Urothelium cell line (cell line): ENCODE results near the gene PLTP.
"Not testable (repeated sequence)": the region's sequence is repeated elsewhere in the genome, so short reads cannot be mapped to it uniquely, and the experiment has no call there.

Source experiments
- DNase-seq: peaks from one replicate; pipeline ENCODE4 v3.0.0; 2011; ENCODE audit warnings: low spot score, mixed read lengths
- FAIRE-seq: peaks from 2 replicates; lab custom pipeline; 2011; peaks lifted over from hg19 to GRCh38; lab: Jason Lieb, UNC

PLTP gene, protein sequence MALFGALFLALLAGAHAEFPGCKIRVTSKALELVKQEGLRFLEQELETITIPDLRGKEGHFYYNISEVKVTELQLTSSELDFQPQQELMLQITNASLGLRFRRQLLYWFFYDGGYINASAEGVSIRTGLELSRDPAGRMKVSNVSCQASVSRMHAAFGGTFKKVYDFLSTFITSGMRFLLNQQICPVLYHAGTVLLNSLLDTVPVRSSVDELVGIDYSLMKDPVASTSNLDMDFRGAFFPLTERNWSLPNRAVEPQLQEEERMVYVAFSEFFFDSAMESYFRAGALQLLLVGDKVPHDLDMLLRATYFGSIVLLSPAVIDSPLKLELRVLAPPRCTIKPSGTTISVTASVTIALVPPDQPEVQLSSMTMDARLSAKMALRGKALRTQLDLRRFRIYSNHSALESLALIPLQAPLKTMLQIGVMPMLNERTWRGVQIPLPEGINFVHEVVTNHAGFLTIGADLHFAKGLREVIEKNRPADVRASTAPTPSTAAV

DNA sequence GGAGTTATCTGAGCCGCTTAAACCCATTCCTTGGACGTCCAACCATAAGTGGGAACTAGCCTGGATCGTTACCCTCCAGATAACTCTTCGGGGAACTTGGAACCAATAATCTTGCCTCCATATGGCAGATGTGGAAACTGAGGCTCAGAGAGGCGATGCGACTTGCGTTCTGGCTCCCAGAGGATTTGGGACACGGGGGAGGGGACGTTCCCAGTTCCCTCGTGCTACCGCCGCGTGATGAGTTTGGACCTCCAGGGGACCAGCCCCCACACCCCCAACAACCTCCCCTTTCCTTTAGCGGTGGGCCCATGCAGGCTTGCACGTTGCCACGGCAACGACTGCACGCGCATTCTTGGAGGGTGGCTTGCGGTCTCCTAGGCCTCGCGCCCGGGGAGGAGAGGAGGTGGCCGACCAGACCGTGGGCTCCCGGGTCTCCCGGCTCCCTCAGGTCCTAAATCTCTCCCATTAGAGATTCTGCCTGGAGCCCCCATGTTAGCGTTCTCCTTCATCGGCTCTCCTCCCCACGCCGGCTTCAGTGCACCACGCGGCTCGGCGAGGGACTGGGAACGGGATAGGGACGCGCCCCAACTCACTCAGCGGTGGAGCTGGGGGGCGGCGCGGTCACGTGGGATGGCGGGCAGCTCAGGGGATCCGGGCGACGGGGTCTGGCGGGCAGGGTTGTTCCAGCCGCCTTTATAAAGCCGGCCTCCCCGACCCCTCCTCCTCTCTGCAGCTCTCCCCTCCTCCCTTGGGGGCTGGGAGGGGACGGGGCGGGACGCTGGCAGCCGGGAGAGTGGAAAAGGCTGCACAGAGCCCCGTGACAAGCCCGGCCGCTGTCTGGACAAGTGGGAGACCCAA lies at the start of gene PLTP:
Gene PLTP (minus strand): TSS at position 670 of the 858 bp plus-strand sequence. CDS start 703 bp downstream, outside the sequence.
- DNase-seq: no peak
- FAIRE-seq: no peak

DNA sequence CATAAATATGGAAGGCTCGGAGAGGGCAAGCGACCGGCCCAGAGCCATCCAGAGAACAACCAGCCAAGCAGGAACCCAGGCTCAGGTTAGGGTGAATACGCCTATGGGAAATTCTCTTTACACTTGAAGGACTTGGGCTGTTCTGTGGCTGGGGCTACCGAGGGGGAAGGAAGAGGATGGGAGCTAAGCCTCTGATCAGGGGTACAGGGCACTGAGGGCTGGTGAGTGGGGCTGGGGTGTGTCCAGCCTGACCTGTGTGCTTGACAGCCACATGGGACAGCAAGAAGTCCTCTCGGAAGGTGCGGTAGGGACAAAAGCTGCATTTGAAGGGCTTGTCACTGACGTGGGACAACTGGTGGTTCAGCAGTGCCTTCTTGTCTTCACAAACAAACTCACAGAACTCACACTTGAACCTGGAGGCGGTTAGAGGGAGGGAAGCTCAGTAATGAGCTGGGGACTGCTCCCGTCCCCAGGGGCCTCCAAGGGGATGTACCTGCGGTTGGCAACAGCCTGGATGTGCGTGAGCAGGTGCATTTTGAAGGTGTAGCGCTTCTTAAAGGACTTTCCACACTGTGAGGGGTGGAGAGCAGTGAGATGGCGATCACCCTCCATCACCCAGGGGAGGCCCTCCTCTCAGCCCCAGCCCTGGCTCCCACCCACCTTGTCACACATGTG lies 48.1 kb upstream of the PLTP start:
- DNase-seq (no peak), FAIRE-seq (no peak)

DNA sequence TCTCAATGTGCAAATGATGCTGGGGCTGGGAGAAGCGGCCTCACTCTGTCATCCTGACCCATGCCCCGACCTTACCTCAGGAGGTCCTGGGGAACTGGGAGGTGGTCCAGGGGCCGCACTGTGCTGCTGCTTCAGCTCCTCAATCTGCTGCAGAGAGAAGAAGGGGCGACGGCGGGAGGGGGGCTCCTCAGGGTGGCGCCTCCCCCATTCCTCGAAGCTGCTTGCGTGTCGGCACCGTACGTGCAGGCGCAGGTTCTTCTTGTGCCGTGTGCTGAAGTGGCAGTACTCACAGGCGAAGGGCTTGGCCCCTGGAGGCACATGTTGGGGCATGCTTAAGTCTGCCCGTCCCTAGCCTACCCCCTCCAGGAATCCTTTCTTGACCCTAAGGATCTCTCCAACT lies 47.2 kb upstream of the PLTP start:
- DNase-seq (no peak), FAIRE-seq (no peak)

DNA sequence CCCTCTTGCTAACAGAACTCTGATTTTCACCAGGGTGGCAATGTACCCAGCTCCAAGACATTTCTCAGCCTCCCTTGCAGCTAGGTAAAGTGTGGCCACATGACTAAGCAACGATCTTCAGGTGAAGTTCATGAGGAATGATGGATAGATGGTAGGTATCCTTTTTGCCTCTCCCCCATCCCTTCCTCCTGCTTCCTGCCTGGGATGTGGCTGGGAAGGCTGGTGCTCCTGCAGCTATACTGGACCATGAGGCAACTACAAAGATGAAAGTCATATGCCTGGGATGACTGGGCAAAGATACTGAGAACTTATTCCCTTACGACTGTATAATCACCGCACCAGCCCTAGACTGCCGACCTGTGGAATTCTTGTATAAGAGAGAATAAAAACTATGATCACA lies 46.6 kb upstream of the PLTP start:
- DNase-seq (no peak), FAIRE-seq (no peak)

DNA sequence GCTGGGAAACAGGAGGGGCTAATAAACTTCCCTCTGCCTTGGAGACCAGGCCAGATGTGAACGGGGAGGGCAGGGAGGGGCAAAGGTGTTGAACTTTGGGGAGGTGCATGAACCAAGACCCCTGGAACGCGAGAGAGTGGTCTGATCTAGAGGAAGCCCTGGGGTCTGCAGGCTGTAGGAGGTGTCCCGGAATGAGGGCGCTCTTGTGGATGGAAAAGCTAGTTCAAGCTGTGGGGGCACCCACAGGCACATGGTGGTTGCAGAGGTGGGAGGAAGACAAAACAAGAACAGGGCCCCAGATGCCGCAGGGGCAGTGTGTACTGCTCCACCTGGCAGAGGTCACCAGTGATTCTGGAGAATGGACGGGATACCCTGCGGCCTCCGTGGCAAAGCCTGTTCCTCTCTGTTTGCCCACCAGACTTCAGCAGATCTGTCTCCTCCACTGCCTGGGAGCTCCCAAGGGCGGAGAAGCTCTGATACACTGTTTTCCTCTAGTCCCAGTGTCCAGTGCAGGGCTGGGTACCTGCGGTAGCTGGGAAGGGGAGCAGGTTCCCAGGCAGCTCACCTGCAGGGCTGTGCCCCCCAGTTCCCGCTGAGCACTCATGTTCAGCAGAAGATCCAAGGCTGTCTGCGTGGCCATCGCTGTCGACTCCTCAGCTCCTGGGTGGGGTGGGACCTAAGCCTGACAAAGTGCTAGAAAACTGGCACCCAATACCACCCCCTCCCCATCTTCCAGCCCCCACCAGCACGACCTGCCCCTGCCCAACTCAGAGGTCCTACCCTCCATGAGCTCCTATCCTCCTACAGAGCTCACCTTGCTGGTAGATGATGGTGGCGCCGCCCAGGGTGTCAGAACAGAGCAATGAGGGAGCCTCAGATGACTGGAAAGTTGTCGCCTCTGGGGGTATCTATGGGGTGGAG lies 45.3 kb upstream of the PLTP start:
- FAIRE-seq (no peak), DNase-seq (no peak)

DNA sequence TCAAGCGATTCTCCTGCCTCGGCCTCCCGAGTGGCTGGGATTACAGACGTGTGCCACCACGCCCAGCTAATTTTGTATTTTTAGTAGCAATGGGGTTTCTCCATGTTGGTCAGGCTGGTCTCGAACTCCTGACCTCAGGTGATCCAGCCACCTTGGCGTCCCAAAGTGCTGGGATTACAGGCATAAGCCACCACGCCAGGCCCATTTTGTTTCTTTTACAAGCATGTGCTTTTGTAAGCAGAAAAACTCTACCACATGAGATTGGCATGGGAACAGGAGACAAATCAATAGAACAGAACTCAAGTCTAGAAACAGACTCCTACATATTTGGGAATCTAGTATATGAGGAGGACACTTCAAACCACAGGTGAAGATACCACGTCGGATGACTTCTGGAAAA lies 44.4 kb upstream of the PLTP start:
- FAIRE-seq: not testable (repeated sequence)

DNA sequence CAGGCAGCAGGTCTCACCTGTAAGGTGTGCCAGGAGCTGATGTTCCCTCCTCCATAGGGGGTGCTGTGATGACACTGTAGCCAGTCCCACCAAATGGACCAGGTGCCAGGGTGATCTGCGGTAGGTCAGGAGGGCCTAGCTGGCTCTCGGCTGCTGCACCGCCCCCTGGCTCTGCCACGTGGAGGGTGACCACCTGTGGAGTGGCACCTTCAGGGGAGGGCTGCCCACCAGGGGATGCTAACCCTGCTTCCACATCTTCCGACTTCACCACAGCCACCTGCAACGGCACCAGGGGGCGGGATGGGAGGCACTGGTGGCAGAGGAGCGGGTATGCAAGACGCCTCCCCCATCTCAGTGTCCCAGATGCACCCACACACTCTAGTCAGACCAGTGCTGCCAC lies 41.7 kb upstream of the PLTP start:
- DNase-seq (no peak), FAIRE-seq (no peak)

More for the DNA sequence above, 44.4 kb upstream of the PLTP start:
- DNase-seq: not testable (repeated sequence)

DNA sequence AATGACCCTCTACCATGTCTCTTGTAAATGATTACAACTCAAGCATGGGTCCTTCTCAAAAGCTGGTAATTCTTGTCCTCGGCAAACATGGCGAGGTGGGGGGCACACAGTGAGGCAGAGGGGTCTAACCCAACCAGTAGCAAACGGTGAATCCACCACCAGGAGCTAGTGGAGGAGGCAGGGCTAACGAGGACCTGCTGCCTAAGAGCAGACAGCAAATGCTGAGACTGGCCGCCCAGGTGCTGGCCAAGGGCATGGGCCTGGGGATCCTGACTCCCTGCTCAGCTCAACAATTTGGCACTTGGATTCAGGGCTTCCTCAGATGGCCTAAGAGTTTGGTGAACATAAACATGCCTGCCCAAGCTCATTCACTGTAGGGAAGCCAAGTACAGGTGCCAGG lies 40.9 kb upstream of the PLTP start:
- DNase-seq: no peak
- no peak for FAIRE-seq

DNA sequence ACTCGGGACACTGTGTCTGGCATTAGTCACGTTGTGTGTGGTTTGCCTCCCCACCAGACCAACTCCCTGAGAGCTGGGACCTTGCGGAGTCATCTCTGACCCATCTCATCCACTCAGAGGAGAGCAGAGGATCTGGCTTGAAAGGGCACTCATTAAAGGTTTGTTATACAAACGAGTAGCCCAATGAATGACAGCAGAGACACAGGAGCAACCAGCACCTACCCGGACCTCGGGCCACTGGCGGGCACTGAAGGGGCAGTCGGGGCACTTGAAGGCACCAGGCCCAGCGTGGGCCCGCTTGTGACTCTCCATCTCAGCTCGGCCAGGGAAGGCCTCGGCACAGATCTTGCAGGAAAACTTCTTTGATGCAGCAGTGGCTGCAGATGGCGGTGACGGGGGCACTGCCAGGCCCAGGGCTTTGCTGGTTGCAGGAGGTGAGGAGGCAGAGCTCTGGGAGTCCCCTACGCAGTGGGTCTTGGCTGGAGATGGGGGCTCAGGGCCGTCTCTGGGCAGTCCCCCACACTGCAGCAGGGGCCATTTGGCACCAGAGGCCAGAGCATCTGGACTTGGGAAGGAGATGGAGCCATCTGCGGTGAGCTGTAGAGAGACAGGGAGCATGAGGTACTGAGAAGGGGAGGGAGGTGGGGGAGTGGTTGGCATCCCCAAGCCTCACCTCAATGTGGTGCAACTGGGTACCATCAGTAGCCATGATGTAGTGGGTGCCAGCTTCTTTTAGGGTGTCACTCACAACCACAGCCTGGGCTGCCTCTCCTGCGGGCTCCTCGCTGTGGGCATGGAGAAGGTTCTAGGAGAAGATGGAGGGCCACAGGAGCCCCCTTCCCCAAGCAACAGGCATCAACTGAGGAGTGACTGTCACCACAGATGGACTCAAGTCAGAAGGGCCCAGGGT lies 40.2 kb upstream of the PLTP start:
- FAIRE-seq (no peak), DNase-seq (no peak)

DNA sequence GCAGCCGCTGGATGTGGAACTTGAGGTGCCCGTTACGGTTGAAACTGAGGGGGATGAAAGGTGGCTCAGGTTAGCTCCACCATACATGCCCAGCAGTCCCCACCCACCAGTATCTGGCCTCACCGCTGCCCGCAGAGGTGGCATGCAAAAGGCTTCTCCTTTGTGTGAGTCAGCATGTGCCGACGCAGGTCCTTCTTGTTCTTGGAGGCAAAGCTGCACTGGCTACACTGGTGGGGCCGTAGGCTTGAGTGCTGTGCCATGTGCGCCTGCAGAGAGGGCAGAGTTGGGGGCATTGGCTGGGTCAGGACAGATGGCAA lies 38.3 kb upstream of the PLTP start:
- no peak for FAIRE-seq
- DNase-seq: no peak

DNA sequence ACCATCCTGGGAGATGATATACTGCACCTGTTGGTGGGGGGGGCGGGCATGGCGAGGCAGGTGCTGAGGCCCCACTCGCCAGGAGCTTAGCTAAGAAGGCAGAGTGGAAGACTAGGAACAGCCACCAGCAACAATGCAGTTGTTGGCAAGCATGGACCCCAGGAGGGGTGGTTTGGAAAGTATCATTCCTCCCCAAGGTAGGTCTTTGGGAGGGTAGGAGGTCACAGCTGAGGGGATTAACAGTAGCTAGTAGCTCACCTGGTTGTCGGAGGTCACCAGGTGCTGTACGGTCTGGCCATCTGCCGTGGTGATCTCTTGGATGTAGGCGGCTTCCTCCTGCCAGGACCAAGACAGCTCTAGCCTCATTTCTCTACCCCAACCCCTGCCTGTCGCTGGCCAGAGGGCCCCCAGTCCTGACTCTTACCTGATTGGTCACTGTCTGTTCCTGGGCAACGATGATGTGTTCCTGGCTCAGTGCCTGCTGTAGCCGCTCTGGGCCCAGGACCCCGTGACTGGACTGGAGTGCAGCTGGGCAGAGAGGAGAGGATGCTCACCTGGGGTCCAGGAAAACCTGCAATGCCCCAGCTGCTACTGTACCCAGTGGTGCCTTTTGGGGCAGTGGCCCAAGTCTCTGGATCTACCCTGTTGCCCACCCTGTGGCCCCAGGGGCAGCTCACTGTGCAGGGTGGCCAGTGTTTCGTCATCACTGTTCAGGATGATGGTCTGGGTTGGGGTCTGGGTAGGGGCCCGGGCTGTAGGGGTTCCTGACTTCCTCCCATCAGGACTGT lies 37.8 kb upstream of the PLTP start:
- DNase-seq: no peak
- no peak for FAIRE-seq

DNA sequence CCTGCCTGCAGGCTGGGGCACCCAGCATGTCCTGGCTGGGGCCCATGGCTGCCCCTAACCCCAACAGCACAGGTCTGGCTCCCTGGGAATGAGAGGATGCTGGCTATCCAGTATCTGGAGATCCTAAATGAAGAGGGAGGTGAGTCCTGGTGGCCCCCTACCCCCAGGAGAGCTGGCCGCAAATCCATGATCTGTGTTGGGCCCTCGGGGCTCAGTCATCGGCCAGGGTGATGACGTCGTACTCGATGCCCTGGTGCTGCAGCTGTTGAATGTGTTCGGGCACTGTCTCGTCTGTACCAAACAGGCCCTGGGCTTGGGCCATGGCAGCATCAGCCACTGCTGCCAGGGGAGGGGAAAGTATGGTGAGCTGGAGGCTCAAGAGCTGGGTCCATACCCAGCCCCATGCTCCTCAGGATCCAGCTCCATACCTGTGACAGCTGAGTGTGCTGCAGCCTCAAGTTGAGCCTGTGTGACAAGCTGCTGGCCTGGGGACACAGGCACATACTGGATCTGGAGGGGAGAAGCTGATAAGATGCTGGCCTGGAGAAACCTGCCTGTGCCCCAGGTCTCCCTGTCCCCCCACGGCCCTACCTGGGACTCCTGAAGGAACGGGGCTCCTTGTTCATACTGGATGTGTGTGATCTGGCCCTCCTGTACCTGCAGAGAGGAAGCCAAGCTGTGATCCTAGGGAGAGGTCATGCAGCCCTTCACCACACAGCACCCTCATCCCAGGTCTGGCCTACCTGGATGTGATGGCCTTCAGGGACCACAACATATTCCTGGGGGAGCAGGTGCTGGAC lies 37.0 kb upstream of the PLTP start:
- no peak for FAIRE-seq
- DNase-seq: no peak

DNA sequence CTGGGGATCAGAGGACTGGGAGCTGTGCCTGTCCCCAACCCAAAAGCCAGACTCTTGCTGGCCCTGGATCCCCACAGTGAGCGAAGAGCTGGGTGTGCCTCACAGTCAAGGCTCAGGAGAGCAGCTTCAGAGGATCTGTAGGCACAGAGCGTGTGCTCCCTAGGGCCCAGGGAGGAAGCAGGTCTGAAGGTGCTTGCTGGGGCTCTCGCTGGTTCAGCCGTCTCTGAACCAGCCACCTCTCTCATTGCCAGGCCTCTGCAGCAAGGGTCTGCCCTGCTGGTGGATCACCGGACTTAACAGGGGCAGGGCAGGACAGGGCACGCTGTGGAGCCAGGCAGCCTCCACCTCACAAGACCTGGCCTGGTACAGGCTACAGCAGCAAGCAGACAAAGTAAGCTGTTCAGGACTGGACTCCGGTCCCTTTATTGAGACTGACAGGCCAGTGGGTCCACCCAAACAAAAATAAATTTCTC lies 36.3 kb upstream of the PLTP start:
- no peak for DNase-seq
- no peak for FAIRE-seq

DNA sequence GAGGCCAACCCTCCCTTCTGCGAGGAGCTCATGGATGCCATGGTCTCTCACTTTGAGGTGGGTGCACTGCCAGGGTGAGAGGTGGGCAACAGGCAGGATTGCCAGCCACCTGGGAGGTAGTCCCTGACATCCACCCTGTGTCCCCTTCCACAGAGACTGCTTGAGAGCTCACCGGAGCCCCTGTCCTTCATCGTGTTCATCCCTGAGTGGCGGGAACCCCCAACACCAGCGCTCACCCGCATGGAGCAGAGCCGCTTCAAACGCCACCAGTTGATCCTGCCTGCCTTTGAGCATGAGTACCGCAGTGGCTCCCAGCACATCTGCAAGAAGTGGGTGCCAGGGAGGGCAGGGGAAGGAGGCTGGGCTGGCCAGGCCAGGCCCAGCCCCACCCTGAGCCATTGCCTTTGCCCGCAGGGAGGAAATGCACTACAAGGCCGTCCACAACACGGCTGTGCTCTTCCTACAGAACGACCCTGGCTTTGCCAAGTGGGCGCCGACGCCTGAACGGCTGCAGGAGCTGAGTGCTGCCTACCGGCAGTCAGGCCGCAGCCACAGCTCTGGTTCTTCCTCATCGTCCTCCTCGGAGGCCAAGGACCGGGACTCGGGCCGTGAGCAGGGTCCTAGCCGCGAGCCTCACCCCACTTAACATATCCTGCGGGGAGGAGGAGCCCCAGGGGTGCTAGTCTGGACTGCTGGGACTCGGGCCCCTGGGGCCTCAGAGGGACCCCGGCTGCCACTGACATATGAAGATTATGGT lies 35.3 kb upstream of the PLTP start:
- FAIRE-seq: no peak
- DNase-seq: no peak

DNA sequence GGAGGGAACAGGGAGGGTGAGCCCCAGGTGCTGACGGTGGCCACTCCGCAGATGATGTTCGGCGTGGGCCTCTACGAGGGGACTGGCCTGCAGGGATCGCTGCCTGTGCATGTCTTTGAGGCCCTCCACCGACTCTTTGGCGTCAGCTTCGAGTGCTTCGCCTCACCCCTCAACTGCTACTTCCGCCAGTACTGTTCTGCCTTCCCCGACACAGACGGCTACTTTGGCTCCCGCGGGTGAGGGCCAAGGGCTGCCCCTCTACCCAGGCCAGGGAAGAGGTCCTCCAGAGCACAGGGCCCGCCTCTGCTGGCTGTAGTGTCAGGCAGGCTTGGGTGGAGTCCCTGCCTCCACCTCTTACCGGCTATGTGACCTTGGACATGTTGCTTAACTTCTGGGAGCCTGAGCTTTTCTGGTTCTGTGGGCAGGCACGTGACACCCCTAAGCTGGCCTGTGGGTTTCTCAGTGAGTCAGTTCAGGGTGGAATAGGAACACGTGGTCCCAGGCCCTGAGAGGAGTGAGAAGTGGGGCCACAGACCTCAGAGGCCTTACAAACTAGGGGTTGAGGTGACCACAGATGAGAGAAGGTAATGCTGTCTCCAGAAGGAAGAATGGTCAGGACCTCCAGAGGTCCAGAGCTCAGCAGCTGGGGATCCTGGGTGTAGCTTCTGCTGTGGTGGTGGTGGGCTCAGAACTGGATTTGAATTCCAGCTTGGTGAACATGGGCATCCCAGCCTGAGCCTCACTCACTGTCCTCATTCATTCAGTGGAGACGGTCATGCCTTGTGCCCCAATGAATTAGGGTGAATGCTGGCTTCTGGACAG lies 34.4 kb upstream of the PLTP start:
- FAIRE-seq (no peak), DNase-seq (no peak)

DNA sequence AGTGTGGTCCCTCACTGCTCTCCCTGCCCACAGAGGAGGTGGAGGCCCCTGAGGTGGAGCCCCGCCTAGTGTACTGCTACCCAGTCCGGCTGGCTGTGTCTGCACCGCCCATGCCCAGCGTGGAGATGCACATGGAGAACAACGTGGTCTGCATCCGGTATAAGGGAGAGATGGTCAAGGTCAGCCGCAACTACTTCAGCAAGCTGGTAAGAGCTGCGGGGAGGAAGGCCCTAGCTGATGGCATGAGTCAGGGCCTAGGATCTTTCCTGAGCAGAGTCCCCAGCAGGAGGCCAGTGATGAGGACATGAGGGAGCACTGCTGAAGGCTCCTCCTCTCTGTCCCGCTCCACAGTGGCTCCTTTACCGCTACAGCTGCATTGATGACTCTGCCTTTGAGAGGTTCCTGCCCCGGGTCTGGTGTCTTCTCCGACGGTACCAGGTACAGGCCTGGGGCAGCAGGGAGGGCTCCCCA lies 33.8 kb upstream of the PLTP start:
- no peak for FAIRE-seq
- no peak for DNase-seq
